GM19193 (cell line): ENCODE measurements around the gene NTRK3.

Experiments used
- POLR2A ChIP-seq: IDR thresholded peaks from 4 replicates; pipeline ENCODE4 v1.6.1; 2011; ENCODE audit not compliant: insufficient read depth, insufficient read length; ENCODE audit errors: extremely low read depth

The NTRK3 gene

GRCh38 chr15:88133795-88134194, 122.7 kb downstream of the NTRK3 start:
- no peak for TF ChIP-seq POLR2A

- no peak for TF ChIP-seq POLR2A
These were observed 124.0 kb downstream of the NTRK3 start for GRCh38 chr15:88132499-88132898.

GRCh38 chr15:88131937-88132336, 124.6 kb downstream of the NTRK3 start:
- no peak for TF ChIP-seq POLR2A

- TF ChIP-seq POLR2A, result no peak
These were observed 129.1 kb downstream of the NTRK3 start for GRCh38 chr15:88127432-88127790.

- no peak for TF ChIP-seq POLR2A
These were observed 129.7 kb downstream of the NTRK3 start for GRCh38 chr15:88126695-88127431.

- no peak for TF ChIP-seq POLR2A
These were observed 131.0 kb downstream of the NTRK3 start for GRCh38 chr15:88125576-88125975.

GRCh38 chr15:88124199-88124598, 132.3 kb downstream of the NTRK3 start:
- no peak for TF ChIP-seq POLR2A

- no peak for TF ChIP-seq POLR2A
These were observed 134.5 kb downstream of the NTRK3 start for GRCh38 chr15:88121968-88122530.

- no peak for TF ChIP-seq POLR2A
These were observed 136.5 kb downstream of the NTRK3 start for GRCh38 chr15:88120026-88120425.

- TF ChIP-seq POLR2A, result no peak
These were observed 137.8 kb downstream of the NTRK3 start for GRCh38 chr15:88118741-88119140.

- TF ChIP-seq POLR2A, result no peak
These were observed 138.5 kb downstream of the NTRK3 start for GRCh38 chr15:88118035-88118434.

- TF ChIP-seq POLR2A, result no peak
These were observed 140.9 kb downstream of the NTRK3 start for GRCh38 chr15:88115486-88116152.

- TF ChIP-seq POLR2A, result no peak
These were observed 142.8 kb downstream of the NTRK3 start for GRCh38 chr15:88113613-88114308.

- TF ChIP-seq POLR2A, result no peak
These were observed 147.5 kb downstream of the NTRK3 start for GRCh38 chr15:88108991-88109390.

- TF ChIP-seq POLR2A, result no peak
These were observed 148.1 kb downstream of the NTRK3 start for GRCh38 chr15:88108477-88108876.

- TF ChIP-seq POLR2A, result no peak
These were observed 150.5 kb downstream of the NTRK3 start for GRCh38 chr15:88106074-88106473.

GRCh38 chr15:88104357-88104756, 152.2 kb downstream of the NTRK3 start:
- TF ChIP-seq POLR2A, result no peak

- TF ChIP-seq POLR2A, result no peak
These were observed 156.4 kb downstream of the NTRK3 start for GRCh38 chr15:88100181-88100580.
